H9 (cell line): ENCODE results near the gene WNT3A. TPM values are rescaled to one million over a fixed set of nuclear protein-coding genes. Genes with fewer than 3 reads are reported as not detected.

ENCODE experiments used
- DNase-seq: peaks from one replicate; pipeline ENCODE4 v3.0.0-alpha.2; 2017
- H2AFZ ChIP-seq: one replicate; pipeline ENCODE4 v1.6.1; 2013; ENCODE audit warnings: mild to moderate bottlenecking, low read length, control low read depth, moderate library complexity
- H2AK5ac ChIP-seq: 2 replicates; pipeline ENCODE4 v1.6.1; 2013; ENCODE audit warnings: low read length, control low read depth, mixed read lengths; ENCODE audit not compliant: insufficient read length
- H2BK120ac ChIP-seq: one replicate; pipeline ENCODE4 v1.6.1; 2013; ENCODE audit warnings: low read depth, mild to moderate bottlenecking, low read length, control low read depth, inconsistent platforms; ENCODE audit not compliant: poor library complexity, severe bottlenecking
- H2BK12ac ChIP-seq: 2 replicates; pipeline ENCODE4 v1.6.1; 2013; ENCODE audit warnings: low read length, control low read depth, mixed read lengths, low read depth; ENCODE audit not compliant: insufficient read length
- H2BK15ac ChIP-seq: 2 replicates; pipeline ENCODE4 v1.6.1; 2013; ENCODE audit warnings: low read depth, low read length, control low read depth
- H2BK20ac ChIP-seq: one replicate; pipeline ENCODE4 v1.6.1; 2013; ENCODE audit warnings: low read depth, mild to moderate bottlenecking, low read length, control low read depth, inconsistent platforms; ENCODE audit not compliant: poor library complexity, severe bottlenecking
- H2BK5ac ChIP-seq: 2 replicates; pipeline ENCODE4 v1.6.1; 2013; ENCODE audit warnings: low read length, control low read depth, mixed read lengths; ENCODE audit not compliant: insufficient read length
- H3K14ac ChIP-seq: 2 replicates; pipeline ENCODE4 v1.6.1; 2013; ENCODE audit warnings: low read length, control low read depth; ENCODE audit not compliant: insufficient read depth
- H3K18ac ChIP-seq: 2 replicates; pipeline ENCODE4 v1.6.1; 2013; ENCODE audit warnings: low read depth, mild to moderate bottlenecking, mixed read lengths, low read length, control low read depth; ENCODE audit not compliant: insufficient read length
- H3K23ac ChIP-seq: 2 replicates; pipeline ENCODE4 v1.6.1; 2013; ENCODE audit warnings: low read length, control low read depth, mixed read lengths, low read depth; ENCODE audit not compliant: insufficient read length
- H3K23me2 ChIP-seq: 2 replicates; pipeline ENCODE4 v1.6.1; 2013; ENCODE audit warnings: low read depth, mild to moderate bottlenecking, mixed read lengths, low read length, control low read depth; ENCODE audit not compliant: insufficient read length, poor library complexity, severe bottlenecking
- H3K27ac ChIP-seq: 2 replicates; pipeline ENCODE4 v1.5.1; 2013; ENCODE audit warnings: low read length, control low read depth, mixed read lengths, low read depth; ENCODE audit not compliant: insufficient read length
- H3K27me3 ChIP-seq: 2 replicates; pipeline ENCODE4 v1.6.1; 2013; ENCODE audit warnings: low read length, control low read depth, inconsistent platforms; ENCODE audit not compliant: insufficient read depth
- H3K4ac ChIP-seq: 2 replicates; pipeline ENCODE4 v1.6.1; 2013; ENCODE audit warnings: low read depth, mild to moderate bottlenecking, control low read depth, inconsistent platforms, low read length, moderate library complexity
- H3K4me1 ChIP-seq: 2 replicates; pipeline ENCODE4 v1.6.1; 2013; ENCODE audit warnings: low read length, control low read depth, inconsistent platforms; ENCODE audit not compliant: insufficient read depth
- H3K4me2 ChIP-seq: 2 replicates; pipeline ENCODE4 v1.6.1; 2013; ENCODE audit warnings: low read length, control low read depth, mixed read lengths; ENCODE audit not compliant: insufficient read length, insufficient read depth
- H3K56ac ChIP-seq: 2 replicates; pipeline ENCODE4 v1.6.1; 2013; ENCODE audit warnings: low read depth, mild to moderate bottlenecking, mixed read lengths, low read length, control low read depth; ENCODE audit not compliant: insufficient read length
- H3K79me1 ChIP-seq: 2 replicates; pipeline ENCODE4 v1.6.1; 2013; ENCODE audit warnings: low read depth, mild to moderate bottlenecking, moderate library complexity, low read length, control low read depth, inconsistent platforms; ENCODE audit not compliant: insufficient read depth, poor library complexity, severe bottlenecking
- H3K79me2 ChIP-seq: 2 replicates; pipeline ENCODE4 v1.6.1; 2013; ENCODE audit warnings: low read length, control low read depth, inconsistent platforms; ENCODE audit not compliant: insufficient read depth
- H3K9ac ChIP-seq: 2 replicates; pipeline ENCODE4 v1.6.1; 2013; ENCODE audit warnings: low read length, control low read depth, mixed read lengths; ENCODE audit not compliant: insufficient read length; ENCODE audit errors: extremely low read depth
- H3K9me3 ChIP-seq: one replicate; pipeline ENCODE4 v1.6.1; 2013; ENCODE audit warnings: low read depth, low read length, inconsistent platforms; ENCODE audit not compliant: control insufficient read depth
- H3T11ph ChIP-seq: one replicate; pipeline ENCODE4 v1.6.1; 2013; ENCODE audit warnings: mild to moderate bottlenecking, low read length, control low read depth, inconsistent platforms
- H4K20me1 ChIP-seq: one replicate; pipeline ENCODE4 v1.6.1; 2013; ENCODE audit not compliant: control insufficient read depth, insufficient read length, insufficient read depth
- H4K5ac ChIP-seq: 2 replicates; pipeline ENCODE4 v1.6.1; 2013; ENCODE audit warnings: low read depth, mild to moderate bottlenecking, mixed read lengths, low read length, control low read depth; ENCODE audit not compliant: insufficient read length
- H4K8ac ChIP-seq: replicated peaks from 2 replicates; pipeline ENCODE4 v1.6.1; 2013; ENCODE audit warnings: low read length, control low read depth, mixed read lengths, low read depth; ENCODE audit not compliant: insufficient read length
- H4K91ac ChIP-seq: 2 replicates; pipeline ENCODE4 v1.6.1; 2013; ENCODE audit warnings: low read depth, mild to moderate bottlenecking, moderate library complexity, mixed read lengths, low read length, control low read depth; ENCODE audit not compliant: insufficient read length
- H3K27ac Mint-ChIP-seq, 3 experiments: 2 replicates in 2 of 3; 3 replicates in 1 of 3; pipeline ENCODE4 v1.8.0; 2020 to 2021; ENCODE audit warnings: mixed read lengths in 3 of 3, mild to moderate bottlenecking in 1 of 3, moderate library complexity in 1 of 3
- H3K27me3 Mint-ChIP-seq: 2 replicates; pipeline ENCODE4 v1.8.0; 2021; ENCODE audit warnings: low read depth, mild to moderate bottlenecking, moderate library complexity, mixed read lengths
- H3K36me3 Mint-ChIP-seq, 3 experiments: 2 replicates in 2 of 3; 3 replicates in 1 of 3; pipeline ENCODE4 v1.8.0; 2020 to 2021; ENCODE audit warnings: low read depth in 3 of 3, mixed read lengths in 3 of 3; ENCODE audit not compliant: insufficient read depth in 1 of 3
- H3K4me1 Mint-ChIP-seq, 2 experiments: 2 replicates each; pipeline ENCODE4 v1.8.0; 2020; ENCODE audit warnings: mixed read lengths in 2 of 2
- H3K4me3 Mint-ChIP-seq, 2 experiments: 2 replicates in 1 of 2; 3 replicates in 1 of 2; pipeline ENCODE4 v1.8.0; 2020 to 2021; ENCODE audit warnings: mild to moderate bottlenecking in 2 of 2, mixed read lengths in 2 of 2, moderate library complexity in 1 of 2
- H3K9me3 Mint-ChIP-seq, 2 experiments: 2 replicates in 1 of 2; 3 replicates in 1 of 2; pipeline ENCODE4 v1.8.0; 2020; ENCODE audit warnings: mild to moderate bottlenecking in 2 of 2, mixed read lengths in 2 of 2, moderate library complexity in 1 of 2
- CTCF ChIP-seq: fragments of 200-600 bp; sonication (generic); conservative IDR thresholded peaks from 3 replicates; pipeline ENCODE4 v1.8.0; 2021; ENCODE audit warnings: antibody characterized with exemption, mild to moderate bottlenecking
- WGBS: extraction: QIAGEN DNeasy Blood & Tissue Kit; methylation state at CpG from one replicate; pipeline ENCODE4 v1.1.7; 2013; ENCODE audit warnings: missing lambda C conversion rate, low lambda C conversion rate, mixed read lengths; ENCODE audit not compliant: insufficient read length; ENCODE audit errors: extremely low coverage; 5-methylcytosine and 5-hydroxymethylcytosine counted together
- total RNA-seq: library from RNA; stranded (reverse); gene quantifications from 2 replicates; pipeline ENCODE4 v1.2.1, GENCODE V29; 2021

Gene WNT3A
- total RNA-seq, 1 experiment from 2014 or later = 0.17 TPM

DNA sequence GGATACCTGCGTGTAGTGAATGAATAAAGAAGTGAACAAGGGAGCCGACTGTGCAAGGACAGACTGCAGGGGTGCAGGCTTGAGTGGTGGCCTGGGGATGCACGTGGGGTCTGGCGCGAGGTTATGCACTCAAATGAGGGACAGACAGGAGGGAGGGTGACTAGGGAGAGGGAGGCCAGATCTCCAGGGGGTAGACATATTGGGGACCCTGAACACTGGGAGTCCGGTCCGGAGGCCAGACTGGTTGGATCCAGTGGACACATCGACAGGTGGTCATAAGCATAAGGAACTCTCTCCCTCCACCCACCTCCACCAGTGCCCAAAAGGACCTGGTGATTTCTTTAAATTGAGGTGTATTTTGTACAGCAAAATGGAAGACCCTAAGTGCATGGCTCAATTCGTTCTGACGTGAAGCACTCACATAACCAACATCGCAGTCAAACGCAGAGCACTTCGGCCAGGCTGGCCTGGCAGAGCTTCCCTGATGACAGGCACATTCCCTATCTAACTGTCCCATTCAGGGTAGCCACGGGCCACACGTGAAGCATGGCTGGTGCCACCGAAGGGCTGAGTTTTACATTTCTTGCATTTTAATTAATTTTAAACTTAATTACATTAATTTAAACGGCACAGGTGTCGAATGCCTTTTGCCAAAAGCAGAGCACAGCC, 14.0 kb downstream of the WNT3A start:
- Mint-ChIP-seq H3K27me3 (peaks cover 92% of the 10 kb centered on the region), H3K36me3 (no peaks in the 10 kb centered on the region), H3K27ac (no peak overlapping the region), H3K9me3 (peaks cover 0 to 3% of the 10 kb centered on the region in 2 experiments; a peak in 1 of 5 replicates), H3K4me1 (peaks cover 0 to 6% of the 10 kb centered on the region in 2 experiments; a peak in 1 of 4 replicates), H3K4me3 (no peak overlapping the region)
- Histone ChIP-seq H4K91ac (no peak overlapping the region), H3K14ac (no peak overlapping the region), H3K23ac (no peak overlapping the region), H3K9me3 (no peaks in the 10 kb centered on the region), H3K56ac (no peak overlapping the region), H3K4me1 (no peaks in the 10 kb centered on the region), H3T11ph (no peak overlapping the region), H2BK120ac (no peak overlapping the region), H4K5ac (no peak overlapping the region), H3K18ac (no peak overlapping the region), H3K27ac (no peak overlapping the region), H2BK5ac (no peak overlapping the region), H3K4ac (no peak overlapping the region), H2AK5ac (no peak overlapping the region), H2BK15ac (no peak overlapping the region), H2AFZ (no peak overlapping the region), H3K79me2 (no peaks in the 10 kb centered on the region), H4K8ac (no peak overlapping the region), H2BK12ac (no peak overlapping the region), H3K79me1 (no peaks in the 10 kb centered on the region), H3K27me3 (peaks cover 3% of the 10 kb centered on the region; the same call in 1 of the 2 replicates), H3K23me2 (no peaks in the 10 kb centered on the region), H3K9ac (no peak overlapping the region), H2BK20ac (no peak overlapping the region), H3K4me2 (no peak overlapping the region), H4K20me1 (no peaks in the 10 kb centered on the region)
- no peak for TF ChIP-seq CTCF
- WGBS = no CpG with 5 or more reads among the region's 18 CpGs
- DNase-seq = peak; percentile 21
